GM12878 (cell line): ENCODE data around the gene PPP2R5C. TPM values are rescaled to one million over a fixed set of nuclear protein-coding genes. Genes with fewer than 3 reads are reported as not detected.

Source experiments
- ATAC-seq: fragments of 200-7000 bp; cut with Tn5 transposase; 3 replicates; pipeline ENCODE4 v1.9.1; 2020; ENCODE audit warnings: mild to moderate bottlenecking, moderate library complexity
- BruUV-seq: library from RNA; stranded (reverse); fragments of 400-500 nt; replicated peaks from 2 replicates; lab custom pipeline; 2021; lab: Mats Ljungman, UMichigan
- CTCF ChIA-PET: fragments of 300-600 bp; sonication (Branson Sonifier 250); formaldehyde crosslinking; extraction: SDS; loops from one replicate; lab custom pipeline; 2021; ENCODE audit warnings: inconsistent platforms; lab: Yijun Ruan, JAX
- POLR2A ChIA-PET: fragments of 350-600 bp; formaldehyde crosslinking; extraction: SDS; loops from one replicate; lab custom pipeline; 2021; ENCODE audit warnings: inconsistent platforms; lab: Charles Lee
- RAD21 ChIA-PET: fragments of 300-600 bp; sonication (Branson Sonifier 250); formaldehyde crosslinking; loops from one replicate; lab custom pipeline; 2023; ENCODE audit warnings: antibody characterized with exemption; ENCODE audit not compliant: unreplicated experiment; lab: Charles Lee
- SMC1A ChIA-PET: fragments of 300-600 bp; sonication (Branson Sonifier 250); formaldehyde crosslinking; loops from one replicate; lab custom pipeline; 2023; ENCODE audit not compliant: unreplicated experiment, uncharacterized antibody; lab: Charles Lee
- DNase-seq: peaks from one replicate; pipeline ENCODE4 v3.0.0-alpha.2; 2011; ENCODE audit warnings: low read depth, low spot score
- FAIRE-seq: peaks from 3 replicates; lab custom pipeline; 2011; peaks lifted over from hg19 to GRCh38; lab: Jason Lieb, UNC
- H2AFZ ChIP-seq: 2 replicates; pipeline ENCODE4 v1.6.0; 2011; ENCODE audit warnings: low read depth, low read length, control low read depth; ENCODE audit not compliant: control insufficient read depth
- H3K27ac ChIP-seq: 2 replicates; pipeline ENCODE4 v1.5.1; 2011; ENCODE audit warnings: control low read depth; ENCODE audit not compliant: control insufficient read depth, insufficient read depth
- H3K27me3 ChIP-seq, 2 experiments: replicated peaks in 1 of 2; 2 replicates each; pipeline versions ENCODE4 v1.6.0 to v1.6.1; 2011; ENCODE audit warnings: low read length in 1 of 2; ENCODE audit not compliant: control insufficient read depth in 2 of 2, insufficient read depth in 2 of 2
- H3K36me3 ChIP-seq, 2 experiments: 2 replicates each; pipeline ENCODE4 v1.5.1; 2011; ENCODE audit warnings: low read length in 1 of 2; ENCODE audit not compliant: control insufficient read depth in 2 of 2, insufficient read depth in 2 of 2
- H3K4me1 ChIP-seq: 2 replicates; pipeline ENCODE4 v1.6.1; 2011; ENCODE audit warnings: mild to moderate bottlenecking, low read length, moderate library complexity, mixed read lengths; ENCODE audit not compliant: control insufficient read depth, insufficient read depth
- H3K4me2 ChIP-seq: 2 replicates; pipeline ENCODE4 v1.6.0; 2011; ENCODE audit warnings: control low read depth; ENCODE audit not compliant: control insufficient read depth, insufficient read depth
- H3K4me3 ChIP-seq: fragments of 200-600 bp; sonication (generic); 2 replicates; pipeline ENCODE4 v1.5.1; 2016
- H3K79me2 ChIP-seq: 2 replicates; pipeline ENCODE4 v1.6.0; 2011; ENCODE audit warnings: low read length; ENCODE audit not compliant: control insufficient read depth, insufficient read depth
- H3K9ac ChIP-seq: 2 replicates; pipeline ENCODE4 v1.8.0; 2011; ENCODE audit warnings: low read length, control low read depth, mixed read lengths; ENCODE audit not compliant: control insufficient read depth, insufficient read depth
- H3K9me3 ChIP-seq: replicated peaks from 3 replicates; pipeline ENCODE4 v1.5.1; 2011; ENCODE audit warnings: mild to moderate bottlenecking, low read length; ENCODE audit not compliant: control insufficient read depth, insufficient read depth
- H4K20me1 ChIP-seq: 2 replicates; pipeline ENCODE4 v1.6.0; 2011; ENCODE audit not compliant: control insufficient read depth, insufficient read depth
- BMI1 ChIP-seq: fragments of 450-650 bp; IDR thresholded peaks from 2 replicates; pipeline ENCODE4 v1.6.1; 2016; ENCODE audit warnings: mild to moderate bottlenecking, moderate library complexity, borderline replicate concordance
- DPF2 ChIP-seq: fragments of 450-650 bp; IDR thresholded peaks from 2 replicates; pipeline ENCODE4 v1.6.1; 2017; ENCODE audit warnings: mild to moderate bottlenecking
- EZH2 ChIP-seq: IDR thresholded peaks from 2 replicates; pipeline ENCODE4 v1.6.1; 2012; ENCODE audit warnings: low read depth, mild to moderate bottlenecking, control low read depth, inconsistent platforms, low read length, borderline replicate concordance; ENCODE audit not compliant: control insufficient read depth
- FOS ChIP-seq: IDR thresholded peaks from 3 replicates; pipeline ENCODE4 v1.6.1; 2011; ENCODE audit warnings: borderline replicate concordance; ENCODE audit not compliant: insufficient read length; ENCODE audit errors: extremely low read depth
- GATAD2B ChIP-seq: fragments of 450-650 bp; conservative IDR thresholded peaks from 2 replicates; pipeline ENCODE4 v1.6.1; 2017; ENCODE audit warnings: low read depth, mild to moderate bottlenecking, moderate library complexity
- IKZF1 ChIP-seq: fragments of 450-650 bp; conservative IDR thresholded peaks from 2 replicates; pipeline ENCODE4 v1.6.1; 2017; ENCODE audit warnings: antibody characterized with exemption, mild to moderate bottlenecking
- NFYA ChIP-seq: IDR thresholded peaks from 2 replicates; pipeline ENCODE4 v1.6.1; 2011; ENCODE audit warnings: low read depth, mild to moderate bottlenecking, low read length, improper control_type of control experiment, borderline replicate concordance
- RAD51 ChIP-seq: fragments of 450-650 bp; IDR thresholded peaks from 2 replicates; pipeline ENCODE4 v1.6.1; 2016; ENCODE audit warnings: moderate library complexity, mild to moderate bottlenecking, inconsistent platforms
- SREBF1 ChIP-seq: IDR thresholded peaks from 2 replicates; pipeline ENCODE4 v1.6.1; 2012; ENCODE audit warnings: mild to moderate bottlenecking, low read length
- TARDBP ChIP-seq: IDR thresholded peaks from 2 replicates; pipeline ENCODE4 v1.6.1; 2016; ENCODE audit warnings: borderline replicate concordance
- YY1 ChIP-seq: IDR thresholded peaks from 2 replicates; pipeline ENCODE4 v1.6.1; 2011; ENCODE audit warnings: low read depth, mild to moderate bottlenecking, low read length
- ZNF24 ChIP-seq: fragments of 450-650 bp; IDR thresholded peaks from 2 replicates; pipeline ENCODE4 v1.6.1; 2017; ENCODE audit warnings: antibody characterized with exemption, mild to moderate bottlenecking
- WGBS: methylation state at CpG from one replicate; pipeline ENCODE4 v1.1.6; 2016; ENCODE audit warnings: low lambda C conversion rate; ENCODE audit not compliant: insufficient replicate concordance, insufficient coverage; ENCODE audit errors: missing lambda C conversion rate; 5-methylcytosine and 5-hydroxymethylcytosine counted together
- in situ Hi-C: fragments of 300-500 bp; cut with MboI; formaldehyde crosslinking; loops from 9 replicates; pipeline ENCODE4 v1.14.3; 2018; ENCODE audit warnings: mixed read lengths
- intact Hi-C: fragments of 100-400 bp; cut with micrococcal nuclease; formaldehyde crosslinking; loops from one replicate; pipeline ENCODE4 v1.14.2; 2022; ENCODE audit not compliant: unreplicated experiment
- polyA plus RNA-seq, 11 experiments: library from polyadenylated mRNA; depleted of rRNA in 4 of 11; unstranded in 6 of 11; stranded (reverse) in 5 of 11; fragments of >200 nt; fragmentation: Nextera tagmentation in 4 of 11; fragmentation: Illumina TruSeq in 1 of 11; extraction: Ambion mirVana in 4 of 11; extraction: Trizol in 1 of 11; gene quantifications; 1 replicate in 1 of 11; 2 replicates in 10 of 11; pipeline versions ENCODE4 v1.2.1 to v1.2.3, GENCODE V29; 2011 to 2016; ENCODE audit warnings: inconsistent platforms in 2 of 11, missing spikeins in 2 of 11, low read depth in 1 of 11
- total RNA-seq, 4 experiments: library from RNA; depleted of rRNA in 3 of 4; stranded (reverse); fragments of >200 nt in 3 of 4; fragmentation: Illumina TruSeq in 1 of 4; extraction: Trizol in 1 of 4; gene quantifications; 2 replicates each; pipeline versions ENCODE4 v1.2.1 to v1.2.3, GENCODE V29; 2013 to 2021
- TF ChIP-seq, protein P1 (sequence below): IDR thresholded peaks from 2 replicates; pipeline ENCODE4 v1.6.1; 2011; ENCODE audit warnings: mild to moderate bottlenecking, low read depth, low read length, moderate library complexity; ENCODE audit not compliant: insufficient replicate concordance

Gene PPP2R5C
- total and polyA plus RNA-seq, 10 of the 15 experiments (the other 5 are each of a cell fraction or from before 2014, with no cell fraction given) = 106 to 199 (median 144) TPM

- TF ChIP-seq YY1 (0 out of 2 replicates have a peak, but pooled peaks have one; percentile 25), GATAD2B (peak; percentile 68; the same call in 1 of the 2 replicates), NFYA (no peak), RAD51 (no peak), DPF2 (peak; percentile 81), SREBF1 (no peak), IKZF1 (peak; percentile 67), ZNF24 (0 out of 2 replicates have a peak, but pooled peaks have one; percentile 33), TARDBP (no peak), FOS (no peak)
- TF ChIP-seq, protein P1, sequence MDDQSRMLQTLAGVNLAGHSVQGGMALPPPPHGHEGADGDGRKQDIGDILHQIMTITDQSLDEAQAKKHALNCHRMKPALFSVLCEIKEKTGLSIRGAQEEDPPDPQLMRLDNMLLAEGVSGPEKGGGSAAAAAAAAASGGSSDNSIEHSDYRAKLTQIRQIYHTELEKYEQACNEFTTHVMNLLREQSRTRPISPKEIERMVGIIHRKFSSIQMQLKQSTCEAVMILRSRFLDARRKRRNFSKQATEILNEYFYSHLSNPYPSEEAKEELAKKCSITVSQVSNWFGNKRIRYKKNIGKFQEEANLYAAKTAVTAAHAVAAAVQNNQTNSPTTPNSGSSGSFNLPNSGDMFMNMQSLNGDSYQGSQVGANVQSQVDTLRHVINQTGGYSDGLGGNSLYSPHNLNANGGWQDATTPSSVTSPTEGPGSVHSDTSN = no peak
- TF ChIP-seq, all 136 proteins: peak for 11
Observed at GRCh38 chr14:101761881-101762529, 496 bp downstream of the PPP2R5C start (continued).

- SMC1A ChIA-PET = interaction anchor here (0.6 to 1.2 kb wide), 5 partner anchors 8 to 234 kb away, joined by 3 to 4 read pairs (median 4); no protein-coding TSS in a partner anchor
- H3K36me3 ChIP-seq = no peaks in the 10 kb centered on the region
- ATAC-seq = no peak
- RAD21 ChIA-PET = interaction anchor here (1.0 to 1.2 kb wide), 2 partner anchors 8 to 56 kb away, joined by 6 to 9 read pairs; no protein-coding TSS in a partner anchor
- peak overlapping the region; percentile 86 for H3K4me2 ChIP-seq
- in situ Hi-C loops (loop anchor here (25.0 kb wide), 1 partner anchor 550 kb away; the partner anchor contains the start of genes MOK and ZNF839), intact Hi-C loops (loop anchor here (5.0 kb wide), 1 partner anchor 325 kb away; the partner anchor contains the start of gene HSP90AA1)
- no peaks in the 10 kb centered on the region for H3K79me2 ChIP-seq
- CTCF ChIA-PET = interaction anchor here (0.8 to 1.9 kb wide), 4 partner anchors 8 to 199 kb away, joined by 3 to 5 read pairs (median 4); no protein-coding TSS in a partner anchor
- peak; percentile 7 for FAIRE-seq
- H3K4me3 ChIP-seq = peak overlapping the region; percentile 83
- DNase-seq = no peak
- no peaks in the 10 kb centered on the region for H4K20me1 ChIP-seq
- no peaks in the 10 kb centered on the region; a peak in 2 of 4 replicates for H3K27me3 ChIP-seq
- WGBS = 24% methylated on average over 4 of the region's 4 CpGs
- peak overlapping the region; percentile 68; the same call in 1 of the 2 replicates for H2AFZ ChIP-seq
- no peaks in the 10 kb centered on the region for H3K9me3 ChIP-seq
- H3K27ac ChIP-seq = no peak overlapping the region
- H3K9ac ChIP-seq = peak overlapping the region; percentile 67; the same call in 1 of the 2 replicates
- H3K4me1 ChIP-seq = no peaks in the 10 kb centered on the region
- no TSS peak for BruUV-seq
- TF ChIP-seq EZH2 (no peak), BMI1 (peak; percentile 70)
- POLR2A ChIA-PET = interaction anchor here (0.7 to 1.4 kb wide), 4 partner anchors 47 to 1534 kb away, joined by 3 to 5 read pairs (median 4); no protein-coding TSS in a partner anchor
Observed at GRCh38 chr14:101762530-101763101, 1.1 kb downstream of the PPP2R5C start.
